Nephron progenitor cell (in vitro differentiated cells): ENCODE measurements around the gene NOD1.

Experiments
- DNase-seq: peaks from one replicate; pipeline ENCODE4 v3.0.0; 2021
- H3K27ac Mint-ChIP-seq: 2 replicates; pipeline ENCODE4 v1.8.0; 2021; ENCODE audit warnings: mild to moderate bottlenecking, moderate library complexity, mixed read lengths
- H3K27me3 Mint-ChIP-seq: 2 replicates; pipeline ENCODE4 v1.8.0; 2021; ENCODE audit warnings: mild to moderate bottlenecking, low read depth, mixed read lengths; ENCODE audit not compliant: poor library complexity
- H3K36me3 Mint-ChIP-seq: 2 replicates; pipeline ENCODE4 v1.8.0; 2021; ENCODE audit warnings: low read depth, mixed read lengths
- H3K4me1 Mint-ChIP-seq: 2 replicates; pipeline ENCODE4 v1.8.0; 2021; ENCODE audit warnings: mixed read lengths
- H3K4me3 Mint-ChIP-seq: 2 replicates; pipeline ENCODE4 v1.8.0; 2021; ENCODE audit warnings: mild to moderate bottlenecking, moderate library complexity, mixed read lengths
- H3K9me3 Mint-ChIP-seq: 2 replicates; pipeline ENCODE4 v1.8.0; 2021; ENCODE audit warnings: mild to moderate bottlenecking, moderate library complexity, mixed read lengths
- TF ChIP-seq, protein P1 (sequence below): fragments of 200-600 bp; sonication (generic); IDR thresholded peaks from 2 replicates; pipeline ENCODE4 v1.5.0; 2021; ENCODE audit warnings: antibody characterized with exemption

NOD1 gene

DNA sequence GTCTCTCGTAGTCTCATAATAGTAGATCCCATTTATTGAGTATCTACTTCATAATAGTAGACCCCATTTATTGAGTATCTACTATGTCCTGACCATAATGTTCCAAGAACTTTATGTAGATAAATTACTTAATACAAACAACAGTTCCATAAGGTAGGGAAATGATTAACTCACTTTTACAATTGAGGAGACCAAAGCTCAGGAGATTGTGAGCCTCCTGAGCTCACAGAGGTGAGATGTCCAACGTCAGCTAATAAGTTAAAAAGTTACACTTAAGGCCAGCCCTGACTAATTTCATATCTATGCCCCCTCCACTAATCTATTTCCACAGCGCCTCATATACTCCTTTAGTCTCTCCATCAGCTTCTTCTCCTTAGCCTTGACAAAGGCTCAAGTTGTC is 43.6 kb upstream of the NOD1 start:
- Mint-ChIP-seq H3K4me3 (no peak overlapping the region), H3K9me3 (no peaks in the 10 kb centered on the region), H3K27ac (no peak overlapping the region), H3K4me1 (no peaks in the 10 kb centered on the region), H3K27me3 (peaks cover 6% of the 10 kb centered on the region), H3K36me3 (peaks cover 5% of the 10 kb centered on the region)
- no peak for DNase-seq
- TF ChIP-seq, protein P1, sequence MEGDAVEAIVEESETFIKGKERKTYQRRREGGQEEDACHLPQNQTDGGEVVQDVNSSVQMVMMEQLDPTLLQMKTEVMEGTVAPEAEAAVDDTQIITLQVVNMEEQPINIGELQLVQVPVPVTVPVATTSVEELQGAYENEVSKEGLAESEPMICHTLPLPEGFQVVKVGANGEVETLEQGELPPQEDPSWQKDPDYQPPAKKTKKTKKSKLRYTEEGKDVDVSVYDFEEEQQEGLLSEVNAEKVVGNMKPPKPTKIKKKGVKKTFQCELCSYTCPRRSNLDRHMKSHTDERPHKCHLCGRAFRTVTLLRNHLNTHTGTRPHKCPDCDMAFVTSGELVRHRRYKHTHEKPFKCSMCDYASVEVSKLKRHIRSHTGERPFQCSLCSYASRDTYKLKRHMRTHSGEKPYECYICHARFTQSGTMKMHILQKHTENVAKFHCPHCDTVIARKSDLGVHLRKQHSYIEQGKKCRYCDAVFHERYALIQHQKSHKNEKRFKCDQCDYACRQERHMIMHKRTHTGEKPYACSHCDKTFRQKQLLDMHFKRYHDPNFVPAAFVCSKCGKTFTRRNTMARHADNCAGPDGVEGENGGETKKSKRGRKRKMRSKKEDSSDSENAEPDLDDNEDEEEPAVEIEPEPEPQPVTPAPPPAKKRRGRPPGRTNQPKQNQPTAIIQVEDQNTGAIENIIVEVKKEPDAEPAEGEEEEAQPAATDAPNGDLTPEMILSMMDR, result no peak

DNA sequence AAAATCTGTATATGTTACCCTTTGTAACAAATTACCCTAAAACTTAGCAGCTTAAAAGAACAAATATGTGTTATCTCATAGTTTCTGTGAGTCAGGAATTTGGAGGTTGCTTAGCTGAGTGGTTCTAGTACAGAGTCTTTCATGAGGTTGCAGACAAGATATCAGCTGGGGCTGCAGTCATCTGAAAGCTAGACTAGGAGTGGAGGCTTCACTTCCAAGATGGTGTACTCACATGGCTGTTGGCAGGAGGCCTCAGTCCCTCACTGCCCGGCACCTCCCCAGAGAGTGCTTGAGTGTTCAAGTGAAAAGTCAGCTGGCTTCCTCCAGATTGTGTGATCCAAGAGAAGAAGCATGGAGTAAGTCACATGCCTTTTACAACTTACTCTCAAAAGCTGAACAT is 42.9 kb upstream of the NOD1 start:
- H3K27me3 Mint-ChIP-seq, result peaks cover 9% of the 10 kb centered on the region
- H3K27ac Mint-ChIP-seq, result no peak overlapping the region
- TF ChIP-seq, protein P1, result no peak
- H3K4me1 Mint-ChIP-seq, result no peaks in the 10 kb centered on the region
- H3K36me3 Mint-ChIP-seq, result peaks cover 5% of the 10 kb centered on the region
- DNase-seq, result no peak
- H3K4me3 Mint-ChIP-seq, result no peak overlapping the region
- no peaks in the 10 kb centered on the region for H3K9me3 Mint-ChIP-seq

DNA sequence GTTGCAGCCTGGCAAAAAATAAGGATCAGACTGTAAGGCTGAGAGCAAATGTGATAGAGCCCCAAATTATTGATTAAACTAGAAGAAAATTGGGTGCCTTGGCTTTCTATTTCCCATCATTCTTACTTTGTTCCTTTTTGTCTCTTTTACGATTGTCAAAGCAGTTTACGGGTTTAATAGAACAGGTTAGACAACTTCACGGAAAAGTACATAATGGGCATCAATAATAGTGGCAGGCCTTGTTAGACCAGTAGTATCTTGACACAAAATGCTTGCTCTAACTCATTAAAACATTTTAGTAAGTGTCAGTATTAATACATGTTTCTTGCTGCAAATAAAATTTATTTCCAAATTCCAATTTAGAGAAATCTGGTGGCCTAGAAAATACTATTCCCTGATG is 40.5 kb upstream of the NOD1 start:
- DNase-seq, result no peak
- H3K4me3 Mint-ChIP-seq, result no peak overlapping the region
- no peak overlapping the region for H3K27ac Mint-ChIP-seq
- TF ChIP-seq, protein P1, result no peak
- peaks cover 9% of the 10 kb centered on the region for H3K27me3 Mint-ChIP-seq
- no peaks in the 10 kb centered on the region for H3K9me3 Mint-ChIP-seq
- H3K4me1 Mint-ChIP-seq, result no peaks in the 10 kb centered on the region
- peaks cover 5% of the 10 kb centered on the region for H3K36me3 Mint-ChIP-seq

DNA sequence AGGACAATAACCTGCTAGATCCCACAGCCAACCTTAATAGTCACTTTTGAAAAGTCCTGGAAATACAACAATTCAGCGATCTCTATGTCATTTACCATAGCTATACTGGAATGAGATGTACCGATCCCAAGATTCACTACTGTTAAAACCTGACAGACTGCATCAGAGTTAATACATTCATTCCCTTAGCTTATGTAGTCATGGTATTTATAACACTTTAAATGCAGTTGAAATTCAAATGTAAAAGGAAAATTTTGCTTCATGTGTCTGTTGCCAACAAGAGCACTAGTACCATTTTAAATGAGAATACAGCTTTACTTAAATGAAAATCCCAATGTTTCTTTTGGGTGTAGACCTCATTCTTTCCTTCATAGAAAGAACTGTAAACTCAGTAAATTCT is 37.2 kb upstream of the NOD1 start:
- H3K27ac Mint-ChIP-seq, result no peak overlapping the region
- H3K27me3 Mint-ChIP-seq, result peaks cover 6% of the 10 kb centered on the region
- H3K4me3 Mint-ChIP-seq, result no peak overlapping the region
- peaks cover 7% of the 10 kb centered on the region for H3K4me1 Mint-ChIP-seq
- TF ChIP-seq, protein P1, result no peak
- H3K36me3 Mint-ChIP-seq, result no peaks in the 10 kb centered on the region
- no peak for DNase-seq
- no peaks in the 10 kb centered on the region for H3K9me3 Mint-ChIP-seq

DNA sequence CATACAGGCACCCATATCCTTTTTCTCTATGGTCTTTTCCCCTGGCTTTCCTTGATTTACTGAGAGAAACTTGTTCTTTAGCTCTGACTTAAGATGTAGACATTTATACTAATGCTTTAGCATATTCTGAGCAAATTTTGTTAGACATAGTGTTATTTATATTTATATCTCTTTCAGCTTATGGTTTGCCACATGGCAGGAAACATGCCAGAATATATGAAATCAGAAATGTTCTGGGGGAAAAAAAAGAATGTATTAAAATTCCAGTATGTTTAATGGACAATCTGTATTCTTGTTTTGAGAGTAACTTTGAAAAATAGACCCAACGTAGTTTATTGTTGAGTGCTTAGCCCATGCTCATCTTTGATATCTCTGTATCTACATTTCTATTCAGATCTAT is 36.2 kb upstream of the NOD1 start:
- Mint-ChIP-seq H3K36me3 (no peaks in the 10 kb centered on the region), H3K4me3 (no peak overlapping the region), H3K27me3 (peaks cover 6% of the 10 kb centered on the region), H3K27ac (no peak overlapping the region), H3K4me1 (peaks cover 7% of the 10 kb centered on the region), H3K9me3 (no peaks in the 10 kb centered on the region)
- TF ChIP-seq, protein P1, result no peak
- DNase-seq, result no peak

DNA sequence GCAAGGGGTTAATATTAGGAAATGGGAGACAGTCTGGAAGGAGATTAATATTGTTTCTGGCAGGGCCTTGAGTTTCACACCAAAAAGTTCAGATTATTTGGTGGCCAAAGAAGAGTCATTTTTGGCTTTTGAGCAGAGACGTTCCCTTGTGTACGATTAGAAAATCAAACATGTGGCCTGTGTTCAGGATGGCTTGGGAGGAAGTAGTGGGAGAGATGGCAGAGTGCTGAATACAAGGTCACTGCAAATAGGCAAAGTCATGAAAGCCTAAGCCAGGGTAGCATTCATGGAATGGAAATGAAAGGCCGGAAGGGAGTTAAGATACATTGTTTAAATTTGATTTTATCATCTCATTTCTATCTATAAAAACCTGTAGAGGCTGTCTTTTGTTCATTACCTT is 35.6 kb upstream of the NOD1 start:
- TF ChIP-seq, protein P1, result no peak
- H3K27ac Mint-ChIP-seq, result no peak overlapping the region
- peaks cover 7% of the 10 kb centered on the region for H3K4me1 Mint-ChIP-seq
- peaks cover 6% of the 10 kb centered on the region for H3K27me3 Mint-ChIP-seq
- no peak overlapping the region for H3K4me3 Mint-ChIP-seq
- DNase-seq, result no peak
- no peaks in the 10 kb centered on the region for H3K36me3 Mint-ChIP-seq
- no peaks in the 10 kb centered on the region for H3K9me3 Mint-ChIP-seq
